Endothelial cell of umbilical vein (primary cell): ENCODE measurements around the gene GAB1. TPM values are rescaled to one million over a fixed set of nuclear protein-coding genes. Genes with fewer than 3 reads are reported as not detected.

Source experiments
- BruUV-seq: library from RNA; stranded (reverse); fragments of 400-500 nt; replicated peaks from 2 replicates; lab custom pipeline; 2021; lab: Mats Ljungman, UMichigan
- CTCF ChIA-PET: fragments of 300-600, 350-600 bp; sonication (Branson Sonifier 250); formaldehyde crosslinking; loops from one replicate; lab custom pipeline; 2021; ENCODE audit warnings: antibody characterized with exemption, inconsistent platforms; lab: Charles Lee
- POLR2A ChIA-PET: fragments of 300-600, 350-600 bp; sonication (Branson Sonifier 250); formaldehyde crosslinking; loops from one replicate; lab custom pipeline; 2021; ENCODE audit warnings: antibody characterized with exemption, inconsistent platforms; lab: Charles Lee
- DNase-seq: peaks from one replicate; pipeline ENCODE4 v3.0.0-alpha.2; 2011; ENCODE audit warnings: low read depth, low spot score
- FAIRE-seq: peaks from 2 replicates; lab custom pipeline; 2011; peaks lifted over from hg19 to GRCh38; lab: Jason Lieb, UNC
- H2AFZ ChIP-seq: 2 replicates; pipeline ENCODE4 v1.6.0; 2012; ENCODE audit warnings: low read depth, low read length, control low read depth, inconsistent platforms
- H3K27ac ChIP-seq: 2 replicates; pipeline ENCODE4 v1.5.1; 2011; ENCODE audit warnings: low read depth, mild to moderate bottlenecking, control low read depth, low read length, moderate library complexity; ENCODE audit not compliant: insufficient read depth
- H3K27me3 ChIP-seq, 2 experiments: 2 replicates each; pipeline versions ENCODE4 v1.6.0 to v1.6.1; 2011; ENCODE audit warnings: low read length in 2 of 2, mixed read lengths in 1 of 2; ENCODE audit not compliant: control insufficient read depth in 2 of 2, insufficient read depth in 2 of 2
- H3K36me3 ChIP-seq, 2 experiments: 2 replicates in 1 of 2; 3 replicates in 1 of 2; pipeline ENCODE4 v1.5.1; 2011; ENCODE audit warnings: low read length in 2 of 2, mild to moderate bottlenecking in 1 of 2, moderate library complexity in 1 of 2; ENCODE audit not compliant: control insufficient read depth in 2 of 2, insufficient read depth in 2 of 2; ENCODE audit errors: extremely low read depth in 1 of 2
- H3K4me1 ChIP-seq: 3 replicates; pipeline ENCODE4 v1.5.1; 2011; ENCODE audit warnings: mild to moderate bottlenecking, low read length; ENCODE audit not compliant: control insufficient read depth, insufficient read depth; ENCODE audit errors: extremely low read depth
- H3K4me2 ChIP-seq: 2 replicates; pipeline ENCODE4 v1.6.1; 2011; ENCODE audit warnings: low read length, control low read depth, mixed read lengths; ENCODE audit not compliant: insufficient read depth
- H3K4me3 ChIP-seq, 3 experiments: fragments of 200-600 bp in 1 of 3; sonication (generic), shearing (Covaris generic) in 1 of 3; replicated peaks in 1 of 3; 2 replicates each; pipeline ENCODE4 v1.5.1; 2011 to 2016; ENCODE audit warnings: control low read depth in 3 of 3, low read length in 3 of 3, mild to moderate bottlenecking in 2 of 3, inconsistent platforms in 1 of 3, low read depth in 1 of 3, moderate library complexity in 1 of 3; ENCODE audit not compliant: insufficient read depth in 1 of 3
- H3K79me2 ChIP-seq: 2 replicates; pipeline ENCODE4 v1.6.0; 2012; ENCODE audit warnings: low read length, inconsistent platforms; ENCODE audit not compliant: control insufficient read depth, insufficient read depth
- H3K9ac ChIP-seq: replicated peaks from 2 replicates; pipeline ENCODE3; 2011; ENCODE audit warnings: low read length, control low read depth; ENCODE audit not compliant: insufficient read depth; ENCODE audit errors: extremely low read depth
- H3K9me1 ChIP-seq: replicated peaks from 3 replicates; pipeline ENCODE4 v1.6.0; 2011; ENCODE audit warnings: mild to moderate bottlenecking, low read length; ENCODE audit not compliant: control insufficient read depth, insufficient read depth; ENCODE audit errors: extremely low read depth
- H3K9me3 ChIP-seq: replicated peaks from 2 replicates; pipeline ENCODE4 v1.5.1; 2012; ENCODE audit warnings: low read length, inconsistent platforms; ENCODE audit not compliant: control insufficient read depth, insufficient read depth
- H4K20me1 ChIP-seq: replicated peaks from 2 replicates; pipeline ENCODE3; 2011; ENCODE audit warnings: mild to moderate bottlenecking, low read length; ENCODE audit not compliant: control insufficient read depth, insufficient read depth; ENCODE audit errors: extremely low read depth
- EZH2 ChIP-seq: IDR thresholded peaks from 2 replicates; pipeline ENCODE4 v1.6.1; 2012; ENCODE audit warnings: borderline replicate concordance, low read depth, mild to moderate bottlenecking, moderate library complexity, low read length, inconsistent platforms; ENCODE audit not compliant: severe bottlenecking
- FOS ChIP-seq: IDR thresholded peaks from 2 replicates; pipeline ENCODE4 v1.6.1; 2011; ENCODE audit warnings: mild to moderate bottlenecking, low read length, moderate library complexity, borderline replicate concordance; ENCODE audit not compliant: insufficient read depth
- GATA2 ChIP-seq: IDR thresholded peaks from 2 replicates; pipeline ENCODE4 v1.7.0; 2011; ENCODE audit warnings: low read depth, mild to moderate bottlenecking, moderate library complexity, mixed read lengths, low read length; ENCODE audit not compliant: insufficient read length, insufficient read depth
- JUN ChIP-seq: IDR thresholded peaks from 2 replicates; pipeline ENCODE4 v1.6.1; 2011; ENCODE audit warnings: borderline replicate concordance, low read depth; ENCODE audit not compliant: insufficient read length, insufficient read depth
- MYC ChIP-seq: IDR thresholded peaks from one replicate; pipeline ENCODE4 v1.6.1; 2011; ENCODE audit warnings: mild to moderate bottlenecking, low read depth, low read length
- POLR2A ChIP-seq: IDR thresholded peaks from 2 replicates; pipeline ENCODE4 v1.6.1; 2012; ENCODE audit warnings: low read depth, mild to moderate bottlenecking, control low read depth, low read length
- POLR2AphosphoS5 ChIP-seq: IDR thresholded peaks from 2 replicates; pipeline ENCODE4 v1.6.1; 2012; ENCODE audit warnings: low read depth, mild to moderate bottlenecking, control low read depth, low read length, moderate library complexity; ENCODE audit not compliant: insufficient read depth
- dilution Hi-C: fragments of 300-500 bp; cut with MboI; formaldehyde crosslinking; loops from one replicate; pipeline ENCODE4 v1.15.0; 2019; ENCODE audit warnings: low sequenced_read_pairs; ENCODE audit not compliant: extremely low pct_ligation_motif_present
- intact Hi-C: fragments of 100-400 bp; cut with micrococcal nuclease; formaldehyde crosslinking; loops from one replicate; pipeline ENCODE4 v1.10.0; 2022
- polyA plus RNA-seq, 4 experiments: library from polyadenylated mRNA; depleted of rRNA in 3 of 4; stranded (reverse) in 3 of 4; unstranded in 1 of 4; fragments of >200 nt; gene quantifications; 2 replicates each; pipeline versions ENCODE4 v1.2.1 to v1.2.3, GENCODE V29; 2011 to 2012; ENCODE audit warnings: missing spikeins in 1 of 4
- total RNA-seq: library from RNA; stranded (reverse); gene quantifications from 2 replicates; pipeline ENCODE4 v1.2.3, GENCODE V29; 2021
- TF ChIP-seq, protein P1 (sequence below), 2 donors: IDR thresholded peaks; 1 replicate in 1 of 2; 2 replicates in 1 of 2; pipeline ENCODE4 v1.5.1; 2011; ENCODE audit warnings: low read length in 2 of 2, mild to moderate bottlenecking in 2 of 2, moderate library complexity in 2 of 2, control low read depth in 1 of 2, inconsistent platforms in 1 of 2, low read depth in 1 of 2; ENCODE audit not compliant: insufficient read depth in 1 of 2; ENCODE audit errors: extremely low read depth in 1 of 2
- TF ChIP-seq, protein P2 (sequence below): IDR thresholded peaks from 2 replicates; pipeline ENCODE4 v1.6.1; 2011; ENCODE audit not compliant: insufficient read depth, insufficient read length

Gene GAB1
- total and polyA plus RNA-seq, 2 donors (not counting 3 experiments of a cell fraction or from before 2014, with no cell fraction given), result 9.3 to 37.7 TPM

DNA sequence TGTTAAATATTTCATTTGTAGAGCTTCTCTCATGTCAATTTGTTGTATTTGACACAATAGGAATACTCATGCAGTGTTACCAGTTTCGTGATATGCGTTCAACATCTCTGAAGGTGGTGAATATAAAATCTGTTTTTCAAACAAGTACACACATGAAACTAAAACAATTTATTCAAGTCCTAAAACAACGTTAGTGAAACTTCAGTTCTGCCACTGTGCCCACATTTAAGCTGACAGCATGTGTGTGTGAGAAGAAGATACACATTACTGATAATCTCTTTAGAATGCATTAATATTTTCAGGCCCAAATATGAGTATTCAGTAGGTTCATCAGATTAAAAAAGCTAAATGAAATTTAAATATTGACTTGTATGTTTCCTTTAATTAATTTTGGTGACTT, 21.7 kb downstream of the GAB1 start:
- H3K9me1 ChIP-seq, result no peaks in the 10 kb centered on the region
- no peaks in the 10 kb centered on the region for H4K20me1 ChIP-seq
- dilution Hi-C loops (no loop called here), intact Hi-C loops (no loop called here)
- H3K79me2 ChIP-seq, result no peaks in the 10 kb centered on the region
- H3K27ac ChIP-seq, result peak overlapping the region; percentile 54
- FAIRE-seq (no peak), DNase-seq (no peak)
- H3K27me3 ChIP-seq, result no peaks in the 10 kb centered on the region
- H3K9me3 ChIP-seq, result no peaks in the 10 kb centered on the region
- no peak overlapping the region for H3K9ac ChIP-seq
- POLR2A ChIA-PET, result no interaction called here
- H3K4me3 ChIP-seq, result peak overlapping the region in 1 of 3 experiments; percentile 15
- no peaks in the 10 kb centered on the region for H3K36me3 ChIP-seq
- no peak for TF ChIP-seq POLR2AphosphoS5
- no peak for TF ChIP-seq JUN
- no peak for TF ChIP-seq EZH2
- TF ChIP-seq MYC, result no peak
- TF ChIP-seq GATA2, result no peak
- TF ChIP-seq, protein P1, sequence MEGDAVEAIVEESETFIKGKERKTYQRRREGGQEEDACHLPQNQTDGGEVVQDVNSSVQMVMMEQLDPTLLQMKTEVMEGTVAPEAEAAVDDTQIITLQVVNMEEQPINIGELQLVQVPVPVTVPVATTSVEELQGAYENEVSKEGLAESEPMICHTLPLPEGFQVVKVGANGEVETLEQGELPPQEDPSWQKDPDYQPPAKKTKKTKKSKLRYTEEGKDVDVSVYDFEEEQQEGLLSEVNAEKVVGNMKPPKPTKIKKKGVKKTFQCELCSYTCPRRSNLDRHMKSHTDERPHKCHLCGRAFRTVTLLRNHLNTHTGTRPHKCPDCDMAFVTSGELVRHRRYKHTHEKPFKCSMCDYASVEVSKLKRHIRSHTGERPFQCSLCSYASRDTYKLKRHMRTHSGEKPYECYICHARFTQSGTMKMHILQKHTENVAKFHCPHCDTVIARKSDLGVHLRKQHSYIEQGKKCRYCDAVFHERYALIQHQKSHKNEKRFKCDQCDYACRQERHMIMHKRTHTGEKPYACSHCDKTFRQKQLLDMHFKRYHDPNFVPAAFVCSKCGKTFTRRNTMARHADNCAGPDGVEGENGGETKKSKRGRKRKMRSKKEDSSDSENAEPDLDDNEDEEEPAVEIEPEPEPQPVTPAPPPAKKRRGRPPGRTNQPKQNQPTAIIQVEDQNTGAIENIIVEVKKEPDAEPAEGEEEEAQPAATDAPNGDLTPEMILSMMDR (IDR thresholded peaks at IDR 0.05; ENCODE audit: extremely low read depth in 1 of 2, insufficient read depth in 1 of 2, low read depth in 1 of 2, low read length in 2 of 2), result no peak
- TF ChIP-seq, protein P2, sequence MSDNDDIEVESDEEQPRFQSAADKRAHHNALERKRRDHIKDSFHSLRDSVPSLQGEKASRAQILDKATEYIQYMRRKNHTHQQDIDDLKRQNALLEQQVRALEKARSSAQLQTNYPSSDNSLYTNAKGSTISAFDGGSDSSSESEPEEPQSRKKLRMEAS, result no peak
- TF ChIP-seq POLR2A, result no peak
- no peak for TF ChIP-seq FOS
- peaks cover 26% of the 10 kb centered on the region for H3K4me1 ChIP-seq
- BruUV-seq, result TSS peak; percentile 72
- CTCF ChIA-PET, result interaction anchor here (0.8 to 1.7 kb wide), 5 partner anchors 18 to 53 kb away, joined by 3 to 7 read pairs (median 4); partner anchors contain the start of gene GAB1
- no peak overlapping the region for H2AFZ ChIP-seq
- H3K4me2 ChIP-seq, result peak overlapping the region; percentile 76
